ENCODE results near the gene ABR.
A peak's percentile ranks its signal among the peaks of the same experiment; 100 is the strongest.

The ABR gene

DNA sequence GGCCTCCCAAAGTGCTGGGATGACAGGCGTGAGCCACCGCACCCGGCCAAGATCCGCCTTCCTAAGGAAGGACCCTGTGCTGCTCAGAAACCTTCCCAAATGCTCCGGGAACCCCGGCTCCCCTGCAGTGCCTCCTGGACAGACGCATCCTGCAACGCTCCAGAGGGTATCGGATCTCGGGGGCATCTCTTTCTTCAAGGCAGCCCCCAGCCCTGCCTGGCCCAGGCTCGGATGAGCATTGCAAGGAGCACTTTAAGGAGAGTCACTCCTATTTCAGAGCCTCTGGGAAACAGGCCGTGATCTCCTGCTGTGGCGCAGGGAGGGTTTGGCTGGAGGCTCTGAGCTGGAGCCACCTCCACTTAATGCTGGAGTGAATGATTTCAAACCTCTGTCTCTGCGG, 17.2 kb upstream of the ABR start:
- Histone ChIP-seq H2AFZ (ENCODE audit: low read depth, low read length) (no peak overlapping the region), H3K79me2 (ENCODE audit: low read length) (peaks cover 50% of the 10 kb centered on the region), H3K27ac (ENCODE audit: low read length) (no peak overlapping the region), H4K20me1 (ENCODE audit: insufficient read depth, low read length) (peaks cover 28% of the 10 kb centered on the region), H3K4me3 (ENCODE audit: low read length) (no peak overlapping the region), H3K4me1 (ENCODE audit: low read length) (peaks cover 28% of the 10 kb centered on the region), H3K4me2 (ENCODE audit: low read length) (no peak overlapping the region), H3K36me3 (replicated peaks; ENCODE audit: low read depth, low read length) (peaks cover 3% of the 10 kb centered on the region), H3K9ac (ENCODE audit: low read length) (no peak overlapping the region), H3K27me3 (ENCODE audit: low read depth, low read length) (no peaks in the 10 kb centered on the region), H3K9me3 (ENCODE audit: insufficient read depth, low read length) (no peaks in the 10 kb centered on the region)
- TF ChIP-seq, protein P1, sequence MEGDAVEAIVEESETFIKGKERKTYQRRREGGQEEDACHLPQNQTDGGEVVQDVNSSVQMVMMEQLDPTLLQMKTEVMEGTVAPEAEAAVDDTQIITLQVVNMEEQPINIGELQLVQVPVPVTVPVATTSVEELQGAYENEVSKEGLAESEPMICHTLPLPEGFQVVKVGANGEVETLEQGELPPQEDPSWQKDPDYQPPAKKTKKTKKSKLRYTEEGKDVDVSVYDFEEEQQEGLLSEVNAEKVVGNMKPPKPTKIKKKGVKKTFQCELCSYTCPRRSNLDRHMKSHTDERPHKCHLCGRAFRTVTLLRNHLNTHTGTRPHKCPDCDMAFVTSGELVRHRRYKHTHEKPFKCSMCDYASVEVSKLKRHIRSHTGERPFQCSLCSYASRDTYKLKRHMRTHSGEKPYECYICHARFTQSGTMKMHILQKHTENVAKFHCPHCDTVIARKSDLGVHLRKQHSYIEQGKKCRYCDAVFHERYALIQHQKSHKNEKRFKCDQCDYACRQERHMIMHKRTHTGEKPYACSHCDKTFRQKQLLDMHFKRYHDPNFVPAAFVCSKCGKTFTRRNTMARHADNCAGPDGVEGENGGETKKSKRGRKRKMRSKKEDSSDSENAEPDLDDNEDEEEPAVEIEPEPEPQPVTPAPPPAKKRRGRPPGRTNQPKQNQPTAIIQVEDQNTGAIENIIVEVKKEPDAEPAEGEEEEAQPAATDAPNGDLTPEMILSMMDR (IDR thresholded peaks at IDR 0.05; ENCODE audit: low read depth, low read length) = no peak
- TF ChIP-seq EZH2phosphoT487 (IDR thresholded peaks at IDR 0.05; ENCODE audit: low read depth) = no peak

DNA sequence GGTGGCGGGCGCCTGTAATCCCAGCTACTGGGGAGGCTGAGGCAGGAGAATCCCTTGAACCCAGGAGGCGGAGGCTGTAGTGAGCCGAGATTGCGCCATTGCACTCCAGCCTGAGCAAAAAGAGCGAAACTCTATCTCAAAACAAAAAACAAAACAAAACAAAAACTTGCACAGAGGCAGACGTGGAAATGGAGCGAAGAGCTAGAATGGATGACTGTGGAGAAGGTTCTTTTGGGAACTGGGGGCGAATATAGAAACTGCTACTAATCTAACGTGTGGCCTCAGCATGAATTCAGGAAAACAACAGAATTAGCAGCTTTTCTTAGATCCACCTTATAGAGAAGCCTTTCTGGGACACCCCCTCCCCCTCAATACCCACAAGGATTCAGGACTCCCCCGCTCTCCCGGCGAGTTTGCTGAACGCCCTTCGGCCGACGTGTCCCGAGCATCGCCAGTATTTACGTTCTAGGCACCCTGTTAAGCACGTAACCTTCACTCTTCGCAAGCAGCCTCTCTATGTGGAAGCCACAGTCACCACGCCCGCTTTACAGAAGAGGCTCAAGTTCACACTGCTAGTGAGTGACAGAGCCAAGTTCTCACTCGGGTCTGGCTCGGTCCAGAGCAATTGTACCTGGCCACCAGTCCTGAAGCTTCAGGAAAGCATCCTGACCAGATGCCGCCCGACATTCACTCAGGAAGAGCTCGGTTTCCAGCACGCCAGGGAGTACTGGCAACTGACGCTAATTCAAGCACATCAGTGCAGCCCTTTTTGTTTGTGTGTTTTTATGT, 13.3 kb upstream of the ABR start:
- TF ChIP-seq, protein P1 (IDR thresholded peaks at IDR 0.05; ENCODE audit: low read depth, low read length) = no peak
- TF ChIP-seq EZH2phosphoT487 (IDR thresholded peaks at IDR 0.05; ENCODE audit: low read depth) = no peak
- Histone ChIP-seq H3K9me3 (ENCODE audit: insufficient read depth, low read length) (no peaks in the 10 kb centered on the region), H3K27me3 (ENCODE audit: low read depth, low read length) (no peaks in the 10 kb centered on the region), H3K36me3 (replicated peaks; ENCODE audit: low read depth, low read length) (no peaks in the 10 kb centered on the region), H3K9ac (ENCODE audit: low read length) (no peak overlapping the region), H3K4me1 (ENCODE audit: low read length) (peaks cover 20% of the 10 kb centered on the region), H3K27ac (ENCODE audit: low read length) (no peak overlapping the region), H3K4me2 (ENCODE audit: low read length) (no peak overlapping the region), H3K79me2 (ENCODE audit: low read length) (peaks cover 36% of the 10 kb centered on the region), H2AFZ (ENCODE audit: low read depth, low read length) (no peak overlapping the region), H4K20me1 (ENCODE audit: insufficient read depth, low read length) (peaks cover 31% of the 10 kb centered on the region), H3K4me3 (ENCODE audit: low read length) (no peak overlapping the region)

DNA sequence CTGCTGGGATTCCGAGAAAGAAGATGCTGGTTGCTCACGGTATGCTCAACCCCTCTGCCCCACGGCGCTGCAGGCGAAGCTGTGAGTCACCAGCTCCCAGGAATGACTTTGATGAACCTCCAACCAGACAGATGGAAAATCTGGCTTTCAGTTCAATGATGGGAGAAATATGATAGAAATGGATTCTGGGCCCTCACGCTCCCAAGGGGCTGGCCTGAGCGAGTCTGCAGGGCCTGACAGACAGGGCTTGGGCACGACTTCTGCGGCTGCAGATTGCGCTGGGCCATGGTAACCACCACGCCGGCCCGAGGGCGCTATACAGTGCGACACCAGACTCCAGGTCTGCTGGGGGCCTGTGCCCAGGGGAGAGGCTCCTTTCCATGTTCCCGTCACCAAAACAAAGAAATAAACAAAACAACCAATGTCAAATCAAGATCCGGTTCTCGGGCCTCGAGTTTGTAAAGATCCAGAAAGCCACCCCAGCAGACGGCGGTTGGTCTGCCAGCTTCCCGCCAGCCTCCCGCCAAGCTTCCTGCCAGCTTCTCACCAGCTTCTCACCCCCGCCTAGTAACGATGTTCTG, 11.1 kb upstream of the ABR start:
- Histone ChIP-seq H4K20me1 (ENCODE audit: insufficient read depth, low read length) (peaks cover 36% of the 10 kb centered on the region), H2AFZ (ENCODE audit: low read depth, low read length) (no peak overlapping the region), H3K4me2 (ENCODE audit: low read length) (no peak overlapping the region), H3K9me3 (ENCODE audit: insufficient read depth, low read length) (no peaks in the 10 kb centered on the region), H3K36me3 (replicated peaks; ENCODE audit: low read depth, low read length) (no peaks in the 10 kb centered on the region), H3K4me3 (ENCODE audit: low read length) (no peak overlapping the region), H3K27ac (ENCODE audit: low read length) (no peak overlapping the region), H3K9ac (ENCODE audit: low read length) (no peak overlapping the region), H3K79me2 (ENCODE audit: low read length) (peaks cover 40% of the 10 kb centered on the region), H3K27me3 (ENCODE audit: low read depth, low read length) (no peaks in the 10 kb centered on the region), H3K4me1 (ENCODE audit: low read length) (peaks cover 9% of the 10 kb centered on the region)
- TF ChIP-seq EZH2phosphoT487 (IDR thresholded peaks at IDR 0.05; ENCODE audit: low read depth) = no peak

DNA sequence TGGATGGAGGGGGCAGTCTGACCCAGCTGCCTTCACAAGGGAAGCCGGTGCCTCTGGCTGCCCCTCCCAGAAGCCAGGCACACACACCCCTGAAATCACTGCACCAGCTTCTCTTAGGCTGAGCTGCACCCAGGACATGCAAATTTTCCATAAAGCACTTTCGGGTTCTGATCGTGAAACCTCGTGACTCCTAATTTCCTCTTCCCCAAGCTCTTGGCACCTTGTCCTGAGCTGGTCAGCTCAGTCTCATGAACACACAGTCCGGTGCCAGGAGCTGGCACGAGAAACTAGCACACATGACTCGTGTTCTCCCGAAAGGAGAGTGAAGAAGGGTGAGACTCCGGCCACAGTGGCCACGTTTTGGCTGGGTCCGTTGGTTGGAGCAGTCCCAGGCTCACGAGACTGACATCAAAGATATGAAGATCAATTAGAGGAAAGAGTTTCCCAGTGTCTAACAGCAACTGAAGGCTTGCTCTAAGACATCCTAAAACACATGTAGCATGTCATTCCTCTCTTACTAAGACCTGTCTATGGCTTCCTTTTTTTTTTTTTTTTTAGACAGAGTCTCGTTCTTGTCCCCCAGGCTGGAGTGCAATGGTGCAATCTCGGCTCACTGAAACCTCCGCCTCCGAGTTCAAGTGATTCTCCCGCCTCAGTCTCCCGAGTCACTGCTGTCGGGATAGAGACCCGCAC, 9.2 kb upstream of the ABR start:
- Histone ChIP-seq H3K27me3 (ENCODE audit: low read depth, low read length) (no peaks in the 10 kb centered on the region), H3K79me2 (ENCODE audit: low read length) (peaks cover 45% of the 10 kb centered on the region), H3K4me1 (ENCODE audit: low read length) (peaks cover 10% of the 10 kb centered on the region), H3K36me3 (replicated peaks; ENCODE audit: low read depth, low read length) (no peaks in the 10 kb centered on the region), H3K4me3 (ENCODE audit: low read length) (peak overlapping the region; percentile 48; the same call in 1 of the 2 replicates), H3K9me3 (ENCODE audit: insufficient read depth, low read length) (no peaks in the 10 kb centered on the region), H4K20me1 (ENCODE audit: insufficient read depth, low read length) (peaks cover 43% of the 10 kb centered on the region), H3K27ac (ENCODE audit: low read length) (no peak overlapping the region; the same call in 1 of the 2 replicates), H3K9ac (ENCODE audit: low read length) (0 out of 2 replicates have a peak overlapping the region, but pooled peaks have one; percentile 13), H3K4me2 (ENCODE audit: low read length) (peak overlapping the region; percentile 79), H2AFZ (ENCODE audit: low read depth, low read length) (no peak overlapping the region)
- no peak for TF ChIP-seq EZH2phosphoT487 (IDR thresholded peaks at IDR 0.05; ENCODE audit: low read depth)
- TF ChIP-seq, protein P1 (IDR thresholded peaks at IDR 0.05; ENCODE audit: low read depth, low read length) = no peak

All from OCI-LY3 (cell line).